ENCODE results near the gene ROS1.

DNA sequence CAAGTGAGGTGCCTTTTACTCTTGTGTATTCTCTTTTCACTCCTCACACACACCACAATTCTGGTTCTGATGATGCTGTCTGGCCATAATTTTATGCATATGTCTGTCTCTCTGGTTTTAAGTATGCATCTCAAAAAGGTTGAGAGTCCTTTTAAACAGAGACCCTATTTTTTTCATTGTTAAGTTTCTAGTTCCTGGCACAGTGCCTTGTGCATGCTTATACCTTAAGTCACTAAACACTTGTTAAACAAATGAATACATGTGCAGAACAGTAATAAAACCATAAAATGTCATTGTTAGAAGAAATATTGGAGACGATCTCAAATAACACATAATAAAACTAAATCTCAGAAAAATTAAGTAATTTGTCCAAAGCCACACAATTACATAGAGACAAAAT lies 7.9 kb downstream of the ROS1 start:
- TF ChIP-seq CTCF (IDR thresholded peaks at IDR 0.05) (no peak), POLR2A (IDR thresholded peaks at IDR 0.05) (no peak)
